Putamen (tissue), 1 donor: ENCODE data around the gene FAM170B.

Source experiments
- DNase-seq: peaks from one replicate; pipeline ENCODE4 v3.0.0-alpha.2; 2016; ENCODE audit warnings: low spot score

The FAM170B gene

DNA sequence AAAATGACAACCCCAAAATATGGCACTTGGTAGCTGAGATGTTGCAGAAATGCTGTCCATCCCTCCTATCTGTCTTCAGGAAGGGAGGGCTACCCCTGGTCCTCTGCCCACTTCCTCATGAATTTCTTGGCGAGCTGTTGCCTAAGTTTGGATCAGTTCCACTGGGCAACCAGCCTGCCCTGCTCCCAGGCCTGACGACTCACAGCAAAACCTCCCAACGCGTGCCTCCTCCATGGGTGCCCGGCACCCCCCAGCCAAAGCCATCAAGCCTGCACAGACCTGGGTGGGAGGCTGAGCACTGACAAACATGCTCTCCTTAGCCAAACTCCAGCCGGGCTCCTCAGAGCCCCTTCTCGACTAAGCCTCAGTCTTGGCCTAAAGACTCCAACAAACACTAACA, 27.4 kb downstream of the FAM170B start:
- no peak for DNase-seq

DNA sequence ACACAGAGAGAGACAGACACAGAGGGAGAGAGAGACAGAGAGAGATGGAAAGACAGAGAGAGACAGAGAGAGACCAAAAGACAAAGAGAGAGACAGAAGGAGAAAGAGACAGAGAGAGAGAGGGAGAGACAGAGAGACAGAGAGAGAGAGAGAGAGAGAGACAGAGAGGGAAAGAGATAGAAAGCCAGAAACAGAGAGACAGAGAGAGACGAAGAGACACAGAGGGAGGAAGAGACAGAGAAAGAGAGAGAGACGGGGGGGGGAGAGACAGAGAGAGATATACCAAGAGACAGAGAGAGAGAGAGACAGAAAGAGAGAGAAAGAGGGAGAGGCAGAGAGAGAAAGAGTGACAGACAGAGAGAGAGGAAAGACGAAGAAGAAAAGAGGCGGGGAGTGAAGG, 28.7 kb downstream of the FAM170B start:
- no peak for DNase-seq

DNA sequence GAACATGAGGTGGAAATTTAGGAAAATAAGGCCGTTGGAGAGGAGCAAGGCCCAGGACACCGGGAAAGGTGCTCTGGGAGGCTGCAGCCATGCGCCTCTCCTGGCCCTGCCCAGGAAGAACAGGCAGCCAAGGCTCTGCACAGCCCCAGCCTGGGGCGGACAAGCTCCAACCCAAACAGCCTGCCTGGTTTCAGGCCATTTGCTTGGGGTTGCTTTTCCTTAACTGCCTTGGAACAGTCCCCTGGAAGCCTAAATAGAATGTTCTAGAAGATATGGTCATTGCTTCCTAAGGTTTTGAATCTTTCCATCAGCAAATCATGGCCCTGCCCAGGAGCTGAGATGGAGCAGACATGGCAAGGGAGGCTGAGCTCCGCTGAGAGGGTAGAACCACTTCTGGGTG, 29.5 kb downstream of the FAM170B start:
- DNase-seq, result no peak

DNA sequence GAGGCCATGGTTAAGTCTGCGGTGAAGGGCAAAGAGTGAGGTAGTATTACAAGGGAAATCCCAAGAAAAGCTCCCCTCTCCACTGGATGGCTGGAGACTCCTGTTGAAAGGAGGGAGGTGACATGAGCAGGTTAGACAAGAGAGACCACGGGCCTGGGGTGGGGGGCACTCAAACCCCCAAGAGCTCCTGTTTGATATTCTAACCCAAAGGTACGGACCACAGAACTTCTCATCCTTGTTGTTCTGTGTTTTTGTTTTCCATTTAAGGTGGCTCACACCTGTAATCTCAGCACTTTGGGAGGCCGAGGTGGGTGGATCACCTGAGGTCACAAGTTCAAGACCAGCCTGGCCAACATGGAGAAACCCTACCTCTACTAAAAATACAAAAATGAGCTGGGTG, 30.1 kb downstream of the FAM170B start:
- DNase-seq, result no peak

DNA sequence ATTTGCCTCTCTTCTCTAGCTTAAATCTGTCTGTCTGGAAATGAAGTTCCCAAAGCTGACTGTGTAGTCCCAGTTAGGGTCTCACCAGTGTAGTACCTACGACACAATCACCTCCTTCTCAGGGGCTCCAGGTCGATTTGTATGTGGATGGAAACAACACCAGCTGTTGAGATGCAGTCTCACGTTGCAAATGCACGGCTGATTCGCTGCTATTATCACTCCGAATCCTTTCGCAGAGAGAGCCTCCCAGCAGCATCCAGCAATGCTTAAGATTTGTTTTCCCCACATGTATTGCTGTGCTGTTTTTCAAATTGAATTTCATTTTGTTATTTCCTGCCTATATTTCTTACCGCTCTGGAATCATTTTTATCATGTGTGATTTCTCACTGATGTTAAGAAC, 34.8 kb downstream of the FAM170B start:
- no peak for DNase-seq

DNA sequence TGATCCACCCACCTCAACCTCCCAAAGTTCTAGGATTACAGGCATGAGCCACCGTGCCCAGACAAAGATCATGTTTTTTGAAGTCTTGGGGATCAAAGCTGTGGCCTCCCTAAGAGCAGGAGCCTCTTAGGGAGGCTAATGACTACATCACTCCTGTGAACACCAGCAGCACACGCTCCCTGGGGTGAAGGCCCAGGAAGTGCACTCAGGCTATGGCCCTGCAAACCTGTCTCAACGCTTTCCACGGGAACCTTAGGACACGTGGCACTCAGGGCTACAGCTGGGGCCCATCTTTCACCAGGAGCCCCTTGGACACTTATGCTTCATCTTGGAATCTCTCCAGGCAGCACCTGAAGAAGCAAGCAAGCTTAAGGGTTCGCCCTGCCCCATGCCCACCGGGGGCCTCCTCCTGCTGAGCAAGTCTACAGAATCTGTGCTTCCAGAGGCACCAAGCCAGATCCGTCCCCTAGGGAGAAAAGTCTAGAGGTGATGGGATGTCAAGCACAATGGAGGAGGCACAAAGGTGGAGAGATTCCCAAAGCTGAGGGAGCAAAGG, 36.9 kb downstream of the FAM170B start:
- no peak for DNase-seq

DNA sequence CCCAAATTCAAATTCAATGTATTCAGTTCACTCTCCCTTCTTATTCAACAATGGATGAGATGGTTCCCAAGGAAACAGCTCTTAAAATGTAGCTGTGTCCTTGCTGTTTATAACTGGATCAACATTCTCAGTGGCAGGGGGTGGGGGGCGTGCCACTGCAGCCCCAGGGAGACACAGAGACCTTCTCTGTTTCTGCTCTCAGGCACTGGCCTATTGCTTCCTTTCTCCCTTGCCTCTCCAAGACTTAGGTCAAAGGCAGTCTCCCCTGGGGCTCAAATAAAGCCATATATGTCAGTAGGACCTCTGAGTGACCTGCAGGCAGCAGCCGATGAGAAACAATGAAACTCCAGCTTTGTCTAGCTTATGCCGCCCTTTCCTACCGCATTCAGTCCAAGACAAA, 39.2 kb downstream of the FAM170B start:
- no peak for DNase-seq

DNA sequence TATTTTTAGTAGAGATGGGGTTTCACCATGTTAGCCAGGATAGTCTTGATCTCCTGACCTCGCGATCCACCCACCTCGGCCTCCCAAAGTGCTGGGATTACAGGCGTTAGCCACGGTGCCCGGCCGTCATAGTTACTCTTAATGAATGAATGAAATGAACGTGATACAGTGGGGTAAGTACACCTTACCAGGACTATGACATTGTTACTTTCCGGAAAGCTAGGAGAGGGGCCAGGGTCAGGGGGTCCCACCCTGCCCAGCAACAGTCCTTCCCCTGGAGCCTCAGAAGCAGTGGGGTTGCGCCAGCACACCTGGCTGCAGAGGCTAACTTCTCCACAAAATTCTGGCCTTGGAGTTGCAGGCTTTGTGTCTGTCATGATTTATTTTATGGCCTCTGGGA, 39.9 kb downstream of the FAM170B start:
- no peak for DNase-seq

DNA sequence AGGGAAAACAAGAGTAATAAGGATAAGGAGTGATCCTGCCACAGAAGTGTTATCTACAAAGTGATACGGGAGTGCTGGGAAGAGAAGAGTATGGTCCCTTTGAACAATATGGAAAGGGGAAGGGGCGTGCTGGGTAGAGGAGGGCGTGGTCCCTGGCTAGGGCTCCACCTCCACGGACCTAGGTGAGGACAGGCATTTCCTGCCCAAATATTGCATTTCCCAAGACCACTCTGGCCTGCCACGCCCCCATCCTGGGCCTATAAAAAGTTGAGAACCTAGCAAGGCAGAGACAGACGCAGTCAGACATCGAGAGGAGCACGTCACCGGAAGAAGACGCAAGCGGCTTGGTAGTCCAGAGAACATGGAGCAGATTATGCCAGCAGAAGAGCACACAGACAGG, 41.3 kb downstream of the FAM170B start:
- DNase-seq, result no peak

DNA sequence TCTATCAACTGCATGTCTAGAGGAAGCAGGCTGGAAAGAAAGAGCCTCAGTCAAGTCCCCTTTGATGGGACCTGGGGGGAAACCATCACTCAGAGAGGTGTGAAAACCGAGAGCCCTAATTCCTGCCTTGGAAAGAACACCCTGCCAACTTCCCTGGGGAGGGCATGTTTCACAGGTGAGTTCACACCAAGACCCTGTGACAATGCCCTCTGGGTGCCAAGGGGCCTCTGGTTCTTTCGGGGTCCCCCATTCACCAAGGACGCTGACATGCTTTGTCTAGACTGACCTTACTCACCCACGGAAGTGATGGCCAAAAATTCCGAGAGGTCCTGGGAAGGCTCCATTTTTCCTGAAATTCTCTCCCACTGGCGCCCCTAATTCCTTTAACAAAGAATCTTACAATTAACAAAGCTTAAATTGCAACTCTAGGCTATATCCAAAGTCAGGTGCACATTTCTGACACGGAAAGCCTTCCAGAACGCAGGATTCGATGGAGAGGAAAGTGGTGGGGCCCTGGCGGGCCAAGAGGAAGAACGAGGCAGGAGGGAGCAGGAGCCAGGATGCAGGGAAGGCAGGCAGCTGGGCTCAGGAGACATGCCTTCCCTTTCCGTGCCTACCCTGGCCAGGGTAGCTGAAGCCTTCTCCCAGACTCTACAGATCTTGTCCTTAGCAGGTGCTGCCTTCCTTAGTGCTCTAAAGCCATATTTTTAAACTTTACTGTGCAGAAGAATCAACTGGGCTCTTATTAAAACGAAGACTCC, 42.2 kb downstream of the FAM170B start:
- no peak for DNase-seq

DNA sequence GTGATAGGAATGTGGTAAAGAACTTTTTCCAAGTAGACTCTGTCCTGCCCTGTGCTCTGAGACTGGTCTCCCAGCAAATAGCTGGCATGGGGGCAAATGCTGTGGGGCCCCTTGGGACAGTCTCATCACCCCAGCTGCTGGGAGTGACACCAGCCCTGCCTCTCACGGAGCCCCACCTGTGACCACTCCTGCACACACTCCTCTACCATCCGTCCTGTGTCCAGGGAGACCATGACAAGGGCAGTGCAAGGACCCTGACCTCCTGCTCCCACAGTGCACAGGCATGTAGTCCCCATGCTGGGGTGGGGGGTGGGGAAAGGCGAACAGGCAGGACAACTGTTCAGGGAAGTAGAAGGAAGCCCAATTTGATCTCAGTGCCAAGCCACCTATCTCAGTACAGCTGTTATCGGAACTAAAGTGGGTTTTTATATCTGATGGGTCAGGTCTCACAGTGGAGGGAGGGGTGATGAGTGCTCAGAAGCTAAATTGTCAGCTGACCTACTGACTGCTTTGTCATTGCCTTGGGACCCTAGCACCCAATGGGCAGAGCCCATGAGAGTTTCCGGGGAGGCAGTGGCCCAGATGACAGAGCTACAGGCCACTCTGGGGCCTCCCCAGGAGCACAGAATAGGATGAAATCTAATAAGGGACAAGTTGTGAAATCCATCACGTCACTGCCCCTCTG, 43.0 kb downstream of the FAM170B start:
- no peak for DNase-seq

DNA sequence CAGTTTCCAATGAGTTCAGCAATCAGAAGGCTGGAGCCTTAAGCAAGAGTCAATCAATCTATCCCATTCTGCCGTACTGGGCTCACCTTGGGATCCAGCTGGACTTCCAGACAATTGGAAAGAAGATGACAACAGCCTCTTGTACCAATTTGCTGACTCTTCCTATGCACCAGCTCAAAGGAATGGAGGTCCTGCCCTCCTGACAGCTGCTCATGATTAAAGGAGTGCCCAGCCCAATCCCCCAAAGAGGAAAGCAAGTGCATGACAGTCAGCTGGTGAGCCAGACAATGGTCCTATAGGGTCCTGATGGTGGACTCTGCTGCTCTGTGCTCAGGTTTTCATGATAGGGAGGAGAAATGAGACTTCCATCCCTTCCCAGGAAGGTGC, 43.6 kb downstream of the FAM170B start:
- no peak for DNase-seq

DNA sequence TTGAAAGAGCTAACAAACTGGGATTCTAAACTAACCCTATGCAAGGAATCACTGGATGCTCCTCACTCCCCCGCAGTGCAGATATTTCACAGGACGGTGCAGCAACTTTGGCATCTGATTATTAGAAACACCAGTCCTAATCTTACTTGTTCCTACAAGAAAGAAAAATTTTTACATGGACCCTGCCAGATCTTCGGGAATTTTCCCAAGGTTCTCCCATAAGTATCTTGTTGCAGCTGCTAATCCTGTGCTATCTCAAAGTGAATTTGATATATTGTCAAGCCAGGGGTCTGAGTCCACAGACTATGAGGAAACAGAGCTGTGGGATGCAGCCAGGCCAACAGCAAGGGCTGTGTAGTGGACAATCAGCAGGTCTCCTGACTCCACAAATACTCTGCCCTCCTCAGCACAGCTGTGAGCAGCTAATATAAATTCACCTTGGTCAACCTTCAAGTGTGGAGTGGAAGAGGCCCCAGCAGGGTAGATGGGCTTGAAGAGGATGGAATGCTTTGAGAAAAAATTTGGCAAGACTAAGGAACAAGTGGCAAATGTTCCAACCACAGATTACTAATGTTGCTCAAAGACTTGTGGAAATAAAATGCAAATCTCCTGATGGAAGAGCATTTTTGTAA, 44.1 kb downstream of the FAM170B start:
- DNase-seq, result no peak

DNA sequence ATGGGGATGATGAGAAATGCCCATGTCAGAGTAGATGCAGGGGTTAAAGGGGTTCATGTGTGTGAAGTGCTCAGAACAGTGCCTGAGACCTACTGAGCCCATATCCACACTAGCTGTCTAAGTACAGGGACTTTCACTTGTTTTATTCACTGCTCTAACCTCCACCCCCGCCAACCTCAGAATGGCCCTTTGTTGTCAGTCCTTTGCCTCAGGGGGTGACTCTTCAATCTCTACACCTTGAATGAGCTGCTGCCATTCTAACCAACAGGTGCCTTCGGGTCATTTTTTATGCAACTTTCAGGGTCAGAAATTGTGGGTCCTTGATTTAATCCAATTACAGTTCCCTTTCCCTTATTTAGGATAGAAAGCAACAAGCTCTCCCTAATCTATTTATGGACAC, 44.7 kb downstream of the FAM170B start:
- DNase-seq, result no peak

DNA sequence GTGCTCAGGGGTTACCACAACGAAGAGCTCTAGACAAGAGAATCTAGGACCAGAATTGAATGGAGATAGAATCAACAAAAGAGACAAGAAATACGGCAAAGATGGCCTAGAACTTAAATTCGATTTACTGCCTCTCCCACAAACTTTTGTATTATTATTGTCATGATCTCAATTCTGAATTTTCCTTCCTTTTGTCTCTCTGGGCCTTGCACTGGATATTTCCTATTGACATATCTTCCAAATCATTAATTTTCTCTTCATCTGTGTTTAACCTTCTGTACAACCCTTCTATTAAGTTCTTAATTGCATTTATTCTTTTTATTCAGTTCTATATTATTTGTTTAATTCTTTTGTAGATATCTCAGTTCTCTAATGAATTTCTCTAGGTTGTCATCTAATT, 46.9 kb downstream of the FAM170B start:
- no peak for DNase-seq

DNA sequence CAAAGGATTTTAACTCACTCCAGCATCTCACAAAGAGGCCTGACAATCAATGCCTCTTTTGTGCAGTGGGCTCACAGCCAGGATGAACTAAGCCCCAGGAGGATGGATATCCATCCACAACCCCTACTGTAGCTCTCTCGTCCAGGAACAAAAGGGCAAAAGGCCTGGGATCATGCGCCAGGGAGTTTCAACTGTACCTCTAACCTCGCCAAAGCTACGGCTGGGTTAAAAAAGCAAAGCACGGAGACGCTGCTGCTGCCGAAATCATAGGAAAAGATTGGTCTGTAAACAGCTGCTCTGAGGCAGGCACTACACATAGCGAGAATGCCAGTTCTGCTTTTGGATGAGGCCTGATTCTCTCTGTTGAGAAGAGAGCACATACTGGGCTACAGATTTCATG, 50.6 kb downstream of the FAM170B start:
- peak; percentile 70 for DNase-seq

DNA sequence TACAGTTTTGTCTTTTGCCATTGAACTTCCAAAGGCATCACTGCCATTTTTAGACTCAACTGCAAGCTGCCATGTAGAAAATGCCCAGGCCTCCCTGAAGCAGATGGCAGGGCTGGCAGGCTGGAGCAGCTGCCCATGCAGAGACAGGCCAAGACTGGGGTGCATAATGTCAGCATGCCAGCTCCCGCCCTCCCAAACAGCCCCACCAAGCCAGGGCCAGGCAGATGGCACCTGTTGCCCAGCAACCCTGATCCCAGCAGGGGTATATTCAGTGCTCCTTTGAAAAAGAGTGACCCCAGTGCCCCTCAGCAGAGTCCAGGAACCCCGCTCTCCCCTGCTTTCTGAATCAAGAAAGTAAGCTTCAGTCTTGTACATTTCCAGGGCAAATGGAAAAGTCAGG, 51.1 kb downstream of the FAM170B start:
- peak; percentile 47 for DNase-seq

DNA sequence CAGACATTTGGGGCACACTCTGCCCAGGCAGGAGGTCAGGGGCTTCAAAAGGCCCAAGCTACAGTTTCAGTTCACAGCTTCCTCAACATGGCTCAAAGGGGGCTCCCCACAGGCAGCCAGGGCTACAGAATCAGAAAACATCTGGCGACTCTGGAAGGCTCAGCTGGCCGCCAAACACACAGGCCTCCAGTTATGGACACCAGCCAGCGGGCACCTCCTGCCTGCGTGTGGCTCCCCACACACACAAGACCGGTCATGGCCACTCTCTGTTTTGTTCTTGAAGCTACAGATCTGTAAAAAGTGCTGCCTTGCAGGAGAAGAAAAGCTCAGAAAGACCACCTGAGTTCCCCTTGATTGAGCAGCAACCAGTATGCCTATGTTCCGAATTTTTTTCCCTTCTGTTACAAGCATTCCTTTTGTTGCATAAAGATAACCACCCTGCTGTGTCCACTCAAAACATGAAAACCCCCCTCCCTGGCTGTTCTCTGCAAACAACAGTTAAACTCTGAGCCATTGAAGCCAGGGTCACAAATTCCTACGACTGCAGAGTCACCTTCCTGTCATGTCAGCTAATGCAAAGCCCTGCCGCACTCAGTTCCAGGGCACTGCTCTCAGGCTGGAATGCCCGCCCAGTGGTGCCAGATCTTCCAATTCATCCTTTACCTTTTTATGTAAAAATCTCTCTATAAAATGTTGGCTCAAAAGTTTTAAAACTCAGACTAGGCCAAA, 52.1 kb downstream of the FAM170B start:
- DNase-seq, result no peak
